ENCODE results near the gene KSR2.

- TF ChIP-seq, protein P1, sequence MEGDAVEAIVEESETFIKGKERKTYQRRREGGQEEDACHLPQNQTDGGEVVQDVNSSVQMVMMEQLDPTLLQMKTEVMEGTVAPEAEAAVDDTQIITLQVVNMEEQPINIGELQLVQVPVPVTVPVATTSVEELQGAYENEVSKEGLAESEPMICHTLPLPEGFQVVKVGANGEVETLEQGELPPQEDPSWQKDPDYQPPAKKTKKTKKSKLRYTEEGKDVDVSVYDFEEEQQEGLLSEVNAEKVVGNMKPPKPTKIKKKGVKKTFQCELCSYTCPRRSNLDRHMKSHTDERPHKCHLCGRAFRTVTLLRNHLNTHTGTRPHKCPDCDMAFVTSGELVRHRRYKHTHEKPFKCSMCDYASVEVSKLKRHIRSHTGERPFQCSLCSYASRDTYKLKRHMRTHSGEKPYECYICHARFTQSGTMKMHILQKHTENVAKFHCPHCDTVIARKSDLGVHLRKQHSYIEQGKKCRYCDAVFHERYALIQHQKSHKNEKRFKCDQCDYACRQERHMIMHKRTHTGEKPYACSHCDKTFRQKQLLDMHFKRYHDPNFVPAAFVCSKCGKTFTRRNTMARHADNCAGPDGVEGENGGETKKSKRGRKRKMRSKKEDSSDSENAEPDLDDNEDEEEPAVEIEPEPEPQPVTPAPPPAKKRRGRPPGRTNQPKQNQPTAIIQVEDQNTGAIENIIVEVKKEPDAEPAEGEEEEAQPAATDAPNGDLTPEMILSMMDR (conservative IDR thresholded peaks at IDR 0.05; ENCODE audit: low read length): no peak
- no peak for TF ChIP-seq EZH2phosphoT487 (IDR thresholded peaks at IDR 0.05; ENCODE audit: borderline replicate concordance, low read depth, low read length)
Measured at GRCh38 chr12:117606945-117607344, 361.8 kb downstream of the KSR2 start.

Measured in OCI-LY7 (cell line).